ENCODE data around the gene DIP2A. TPM values are rescaled to one million over a fixed set of nuclear protein-coding genes. Genes with fewer than 3 reads are reported as not detected.
"Not testable (repeated sequence)": the region's sequence is repeated elsewhere in the genome, so short reads cannot be mapped to it uniquely, and the experiment has no call there.

The DIP2A gene
- total RNA-seq, 1 experiment from 2014 or later, result 29.4 TPM

- peaks cover 32% of the 10 kb centered on the region for H3K36me3 ChIP-seq (ENCODE audit: insufficient read depth, low read length)
- H3K9ac ChIP-seq (ENCODE audit: low read length), result peak overlapping the region; percentile 91
- no peaks in the 10 kb centered on the region for H3K9me2 ChIP-seq (replicated peaks; ENCODE audit: insufficient read depth, low read length)
- no peaks in the 10 kb centered on the region for H3K9me3 ChIP-seq (ENCODE audit: low read length)
- DNase-seq, result no peak
- H3K4me1 ChIP-seq (ENCODE audit: low read length), result peaks cover 27% of the 10 kb centered on the region
- H3K4me3 ChIP-seq (ENCODE audit: low read length), result peak overlapping the region; percentile 85
- peak overlapping the region; percentile 93 for H3K4me2 ChIP-seq (ENCODE audit: low read depth, low read length, poor library complexity, severe bottlenecking)
- no peaks in the 10 kb centered on the region for H3K27me3 ChIP-seq (ENCODE audit: low read length)
- H2AFZ ChIP-seq (ENCODE audit: low read length), result no peak overlapping the region
- peak overlapping the region; percentile 51 for H3K27ac ChIP-seq (ENCODE audit: low read length)
- H4K20me1 ChIP-seq (ENCODE audit: insufficient read depth, low read depth, low read length), result no peaks in the 10 kb centered on the region
- H3K79me2 ChIP-seq (ENCODE audit: low read length), result peaks cover 93% of the 10 kb centered on the region
Observed at GRCh38 chr21:46459356-46460112, 843 bp downstream of the DIP2A start.

- peaks cover 22% of the 10 kb centered on the region for H3K4me1 ChIP-seq (ENCODE audit: low read length)
- no peak overlapping the region for H2AFZ ChIP-seq (ENCODE audit: low read length)
- no peak for DNase-seq
- H3K36me3 ChIP-seq (ENCODE audit: insufficient read depth, low read length), result peaks cover 16% of the 10 kb centered on the region; the same call in 1 of the 2 replicates
- no peak overlapping the region for H3K4me2 ChIP-seq (ENCODE audit: low read depth, low read length, poor library complexity, severe bottlenecking)
- no peaks in the 10 kb centered on the region for H3K9me2 ChIP-seq (replicated peaks; ENCODE audit: insufficient read depth, low read length)
- peaks cover 90% of the 10 kb centered on the region for H3K79me2 ChIP-seq (ENCODE audit: low read length)
- H3K27me3 ChIP-seq (ENCODE audit: low read length), result no peaks in the 10 kb centered on the region
- no peaks in the 10 kb centered on the region for H4K20me1 ChIP-seq (ENCODE audit: insufficient read depth, low read depth, low read length)
- H3K9ac ChIP-seq (ENCODE audit: low read length), result no peak overlapping the region
- no peaks in the 10 kb centered on the region for H3K9me3 ChIP-seq (ENCODE audit: low read length)
- H3K4me3 ChIP-seq (ENCODE audit: low read length), result no peak overlapping the region
- no peak overlapping the region for H3K27ac ChIP-seq (ENCODE audit: low read length)
Observed at GRCh38 chr21:46461909-46462308, 3.2 kb downstream of the DIP2A start.

GRCh38 chr21:46465153-46465552 lies 6.5 kb downstream of the DIP2A start:
- H3K4me2 ChIP-seq (ENCODE audit: low read depth, low read length, poor library complexity, severe bottlenecking); H3K9me3 ChIP-seq (ENCODE audit: low read length); H3K4me3 ChIP-seq (ENCODE audit: low read length); H3K9ac ChIP-seq (ENCODE audit: low read length); H3K9me2 ChIP-seq (replicated peaks; ENCODE audit: insufficient read depth, low read length); H3K27me3 ChIP-seq (ENCODE audit: low read length); H3K27ac ChIP-seq (ENCODE audit: low read length); H4K20me1 ChIP-seq (ENCODE audit: insufficient read depth, low read depth, low read length); H2AFZ ChIP-seq (ENCODE audit: low read length); DNase-seq; H3K4me1 ChIP-seq (ENCODE audit: low read length): not testable (repeated sequence)
- peaks cover 15% of the 10 kb centered on the region; the same call in 1 of the 2 replicates for H3K36me3 ChIP-seq (ENCODE audit: insufficient read depth, low read length)
- peaks cover 86% of the 10 kb centered on the region for H3K79me2 ChIP-seq (ENCODE audit: low read length)

- Histone ChIP-seq H3K4me2 (ENCODE audit: low read depth, low read length, poor library complexity, severe bottlenecking) (no peak overlapping the region), H3K4me1 (ENCODE audit: low read length) (peaks cover 4% of the 10 kb centered on the region; the same call in 1 of the 2 replicates), H3K27me3 (ENCODE audit: low read length) (no peaks in the 10 kb centered on the region), H3K9me3 (ENCODE audit: low read length) (no peaks in the 10 kb centered on the region), H3K27ac (ENCODE audit: low read length) (no peak overlapping the region), H3K79me2 (ENCODE audit: low read length) (peaks cover 81% of the 10 kb centered on the region), H3K9ac (ENCODE audit: low read length) (no peak overlapping the region), H4K20me1 (ENCODE audit: insufficient read depth, low read depth, low read length) (no peaks in the 10 kb centered on the region), H3K36me3 (ENCODE audit: insufficient read depth, low read length) (peaks cover 15% of the 10 kb centered on the region; the same call in 1 of the 2 replicates), H3K9me2 (replicated peaks; ENCODE audit: insufficient read depth, low read length) (no peaks in the 10 kb centered on the region), H2AFZ (ENCODE audit: low read length) (no peak overlapping the region), H3K4me3 (ENCODE audit: low read length) (no peak overlapping the region)
- no peak for DNase-seq
Observed at GRCh38 chr21:46465651-46466050, 7.0 kb downstream of the DIP2A start.

GRCh38 chr21:46468108-46468774 lies 9.6 kb downstream of the DIP2A start:
- Histone ChIP-seq H3K4me1 (ENCODE audit: low read length) (no peaks in the 10 kb centered on the region), H2AFZ (ENCODE audit: low read length) (no peak overlapping the region), H3K27ac (ENCODE audit: low read length) (no peak overlapping the region), H3K4me3 (ENCODE audit: low read length) (no peak overlapping the region), H3K79me2 (ENCODE audit: low read length) (peaks cover 79% of the 10 kb centered on the region), H3K4me2 (ENCODE audit: low read depth, low read length, poor library complexity, severe bottlenecking) (no peak overlapping the region), H4K20me1 (ENCODE audit: insufficient read depth, low read depth, low read length) (no peaks in the 10 kb centered on the region), H3K9ac (ENCODE audit: low read length) (no peak overlapping the region), H3K9me3 (ENCODE audit: low read length) (no peaks in the 10 kb centered on the region), H3K36me3 (ENCODE audit: insufficient read depth, low read length) (peaks cover 8% of the 10 kb centered on the region; the same call in 1 of the 2 replicates), H3K27me3 (ENCODE audit: low read length) (no peaks in the 10 kb centered on the region), H3K9me2 (replicated peaks; ENCODE audit: insufficient read depth, low read length) (no peaks in the 10 kb centered on the region)
- no peak for DNase-seq

GRCh38 chr21:46469275-46469674 lies 10.6 kb downstream of the DIP2A start:
- peaks cover 76% of the 10 kb centered on the region for H3K79me2 ChIP-seq (ENCODE audit: low read length)
- no peak overlapping the region for H3K4me3 ChIP-seq (ENCODE audit: low read length)
- H3K9me2 ChIP-seq (replicated peaks; ENCODE audit: insufficient read depth, low read length), result no peaks in the 10 kb centered on the region
- H2AFZ ChIP-seq (ENCODE audit: low read length), result no peak overlapping the region
- H4K20me1 ChIP-seq (ENCODE audit: insufficient read depth, low read depth, low read length), result no peaks in the 10 kb centered on the region
- H3K36me3 ChIP-seq (ENCODE audit: insufficient read depth, low read length), result peaks cover 6% of the 10 kb centered on the region; the same call in 1 of the 2 replicates
- H3K27me3 ChIP-seq (ENCODE audit: low read length), result no peaks in the 10 kb centered on the region
- DNase-seq, result no peak
- H3K27ac ChIP-seq (ENCODE audit: low read length), result no peak overlapping the region
- H3K4me1 ChIP-seq (ENCODE audit: low read length), result no peaks in the 10 kb centered on the region; the same call in 1 of the 2 replicates
- no peak overlapping the region for H3K9ac ChIP-seq (ENCODE audit: low read length)
- no peaks in the 10 kb centered on the region for H3K9me3 ChIP-seq (ENCODE audit: low read length)
- no peak overlapping the region for H3K4me2 ChIP-seq (ENCODE audit: low read depth, low read length, poor library complexity, severe bottlenecking)

GRCh38 chr21:46471514-46471913 lies 12.8 kb downstream of the DIP2A start:
- no peaks in the 10 kb centered on the region for H3K9me2 ChIP-seq (replicated peaks; ENCODE audit: insufficient read depth, low read length)
- H3K4me1 ChIP-seq (ENCODE audit: low read length), result no peaks in the 10 kb centered on the region; the same call in 1 of the 2 replicates
- H4K20me1 ChIP-seq (ENCODE audit: insufficient read depth, low read depth, low read length), result no peaks in the 10 kb centered on the region
- H3K9ac ChIP-seq (ENCODE audit: low read length), result no peak overlapping the region
- no peak for DNase-seq
- no peak overlapping the region for H3K4me3 ChIP-seq (ENCODE audit: low read length)
- no peaks in the 10 kb centered on the region for H3K36me3 ChIP-seq (ENCODE audit: insufficient read depth, low read length)
- H2AFZ ChIP-seq (ENCODE audit: low read length), result no peak overlapping the region
- no peak overlapping the region for H3K4me2 ChIP-seq (ENCODE audit: low read depth, low read length, poor library complexity, severe bottlenecking)
- no peaks in the 10 kb centered on the region for H3K9me3 ChIP-seq (ENCODE audit: low read length)
- peaks cover 76% of the 10 kb centered on the region for H3K79me2 ChIP-seq (ENCODE audit: low read length)
- H3K27ac ChIP-seq (ENCODE audit: low read length), result no peak overlapping the region
- no peaks in the 10 kb centered on the region for H3K27me3 ChIP-seq (ENCODE audit: low read length)

- H3K27ac ChIP-seq (ENCODE audit: low read length), result no peak overlapping the region
Observed at GRCh38 chr21:46472246-46472645, 13.6 kb downstream of the DIP2A start.

More at GRCh38 chr21:46472246-46472645, 13.6 kb downstream of the DIP2A start:
- Histone ChIP-seq H3K9me3 (ENCODE audit: low read length) (no peaks in the 10 kb centered on the region), H3K27me3 (ENCODE audit: low read length) (no peaks in the 10 kb centered on the region), H3K9ac (ENCODE audit: low read length) (no peak overlapping the region), H3K4me1 (ENCODE audit: low read length) (no peaks in the 10 kb centered on the region; the same call in 1 of the 2 replicates), H3K4me2 (ENCODE audit: low read depth, low read length, poor library complexity, severe bottlenecking) (no peak overlapping the region), H3K9me2 (replicated peaks; ENCODE audit: insufficient read depth, low read length) (no peaks in the 10 kb centered on the region), H3K36me3 (ENCODE audit: insufficient read depth, low read length) (no peaks in the 10 kb centered on the region), H2AFZ (ENCODE audit: low read length) (no peak overlapping the region), H3K4me3 (ENCODE audit: low read length) (no peak overlapping the region), H3K79me2 (ENCODE audit: low read length) (peaks cover 77% of the 10 kb centered on the region), H4K20me1 (ENCODE audit: insufficient read depth, low read depth, low read length) (no peaks in the 10 kb centered on the region)
- no peak for DNase-seq
